GM21529 (cell line): Measurements from ENCODE around the gene CYP46A1.
"Not testable (repeated sequence)": the region's sequence is repeated elsewhere in the genome, so short reads cannot be mapped to it uniquely, and the experiment has no call there.

Experiments
- ATAC-seq: cut with Tn5 transposase; IDR thresholded peaks from one replicate; pipeline ENCODE4 v1.9.1; 2021; ENCODE audit not compliant: unreplicated experiment

Gene CYP46A1

DNA sequence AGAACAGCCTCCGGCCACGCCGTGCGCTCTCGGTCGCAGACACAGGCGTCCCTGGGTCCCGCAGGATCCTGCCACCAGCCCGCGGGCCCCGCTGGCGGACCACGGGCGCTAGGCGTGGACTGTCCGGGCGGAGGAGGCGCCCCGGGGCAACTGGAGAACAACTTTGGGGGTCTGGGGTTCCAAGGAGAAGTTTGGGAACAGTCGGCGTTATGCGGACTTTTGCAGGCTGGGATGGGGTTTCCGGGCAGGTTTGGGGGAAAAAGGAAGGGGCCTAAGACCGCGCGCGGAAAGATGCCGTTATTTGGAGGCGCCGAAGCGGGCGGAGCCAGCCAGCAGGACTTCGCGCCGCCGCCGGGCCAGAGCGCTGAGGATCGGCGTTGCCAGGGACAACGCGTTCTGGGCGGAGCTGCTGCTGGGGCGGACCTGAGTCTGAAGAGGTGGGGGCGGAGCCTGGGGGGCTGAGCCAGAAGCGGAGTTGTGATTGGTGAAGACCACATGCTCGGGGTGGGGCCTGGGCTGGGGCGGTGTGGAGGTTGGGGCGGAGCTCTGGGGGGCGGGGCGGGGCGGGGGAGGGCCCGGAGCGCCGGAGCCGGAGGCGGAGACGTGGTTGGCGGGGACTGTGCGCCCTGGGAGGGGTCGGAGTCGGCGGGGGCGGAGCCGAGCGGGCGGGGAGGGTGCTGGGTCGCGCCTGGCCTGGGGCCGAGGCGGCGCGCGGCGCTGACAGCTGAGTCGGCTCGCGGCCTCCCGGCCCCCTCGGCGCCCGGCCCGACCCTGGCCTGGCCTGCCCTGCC lies at the start of gene CYP46A1:
Gene CYP46A1 (plus strand): TSS at position 680 of the 791 bp plus-strand sequence. CDS start 120 bp downstream, outside the sequence.
- ATAC-seq = peak; percentile 94

DNA sequence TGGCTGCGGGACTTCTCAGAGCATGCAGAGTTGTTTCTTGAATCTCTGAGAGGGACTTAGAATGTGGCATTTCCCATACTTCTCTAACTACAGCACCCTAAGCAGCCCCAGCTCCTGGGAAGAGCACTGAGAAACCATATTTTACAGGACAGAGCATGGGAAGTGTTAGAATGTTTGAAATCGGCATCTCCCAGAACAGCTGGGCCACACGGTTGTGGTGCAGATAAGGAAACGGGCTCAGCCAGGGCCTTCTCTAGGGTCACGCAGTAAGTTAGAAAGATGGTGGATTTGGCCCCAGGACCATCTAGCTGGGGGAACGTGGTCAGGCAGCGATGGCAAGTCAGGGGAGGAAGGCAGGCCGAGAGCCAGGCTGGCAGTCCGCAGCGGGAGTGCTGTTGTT lies 49.7 kb upstream of the CYP46A1 start:
- ATAC-seq = no peak

- ATAC-seq = no peak
These were observed 49.0 kb upstream of the CYP46A1 start for GRCh38 chr14:99635116-99635515.

- no peak for ATAC-seq
These were observed 47.6 kb upstream of the CYP46A1 start for GRCh38 chr14:99636487-99636886.

DNA sequence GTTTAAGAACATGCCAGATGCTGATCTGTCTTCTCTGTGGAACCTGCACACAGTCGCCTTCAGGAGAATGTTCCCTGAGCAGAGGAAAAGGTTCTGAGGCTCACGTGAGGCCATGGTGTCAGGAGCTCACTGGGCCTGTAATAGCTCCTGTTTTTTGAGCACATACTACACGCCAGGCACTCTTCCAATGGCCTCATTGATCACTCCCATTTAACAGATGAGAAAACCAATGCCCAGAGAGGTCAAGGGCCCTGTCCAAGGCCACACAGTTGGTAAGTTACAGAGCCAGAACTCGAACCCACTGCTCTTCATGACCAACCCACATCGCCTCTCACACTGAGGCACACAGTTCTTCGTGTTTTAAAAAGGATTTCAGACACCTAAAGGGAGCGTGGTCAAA lies 46.5 kb upstream of the CYP46A1 start:
- no peak for ATAC-seq

DNA sequence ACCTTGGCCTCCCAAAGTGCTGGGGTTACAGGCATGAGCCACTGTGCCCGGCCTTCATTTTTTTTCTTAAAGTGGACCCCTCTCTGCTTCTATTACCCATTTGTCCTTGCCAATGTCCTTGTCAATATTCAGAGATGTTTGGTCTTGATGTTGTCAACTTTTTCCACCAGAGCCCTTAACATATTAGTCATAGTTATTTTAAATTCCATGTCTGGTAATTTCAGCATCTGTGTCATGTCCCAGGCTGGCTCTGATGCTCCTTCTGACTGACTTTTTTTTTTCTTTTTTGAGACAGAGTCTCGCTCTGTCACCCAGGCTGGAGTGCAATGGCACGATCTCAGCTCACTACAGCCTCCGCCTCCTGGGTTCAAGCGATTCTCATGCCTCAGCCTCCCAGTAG lies 41.3 kb upstream of the CYP46A1 start:
- ATAC-seq = not testable (repeated sequence)

- ATAC-seq = no peak
These were observed 40.8 kb upstream of the CYP46A1 start for GRCh38 chr14:99643343-99643742.

DNA sequence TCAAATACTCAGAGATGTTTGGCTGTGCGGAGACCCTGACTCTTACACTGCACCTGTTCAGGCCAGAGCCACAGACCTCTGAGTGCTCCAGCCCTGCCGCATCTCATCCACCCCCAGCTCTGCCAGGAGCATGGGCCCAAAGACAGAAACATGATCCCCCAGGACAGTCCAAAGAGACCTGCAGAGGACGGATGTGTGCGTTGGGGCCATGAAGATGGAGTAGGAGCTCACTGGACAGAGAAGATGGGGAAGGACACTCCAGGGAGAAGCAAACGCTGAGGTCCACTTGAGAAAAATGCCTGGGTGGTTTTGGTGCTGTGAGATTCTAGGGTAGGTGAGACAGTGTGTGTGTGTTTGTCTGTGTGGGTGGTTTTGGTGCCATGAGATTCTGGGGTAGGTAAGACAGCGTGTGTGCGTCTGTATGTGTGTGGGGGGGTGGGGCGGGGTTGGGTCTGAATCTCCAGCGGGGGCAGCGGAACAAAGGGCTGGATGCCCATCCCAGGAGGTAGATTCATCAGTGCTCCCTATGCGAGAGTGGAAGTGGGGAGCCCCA lies 40.0 kb upstream of the CYP46A1 start:
- no peak for ATAC-seq

GRCh38 chr14:99644723-99645544 lies 39.2 kb upstream of the CYP46A1 start, which contains the start of gene HHIPL1:
Gene HHIPL1 (plus strand): TSS chr14:99645129. CDS start chr14:99645208, 79 bp downstream.
- ATAC-seq = no peak

- no peak for ATAC-seq
These were observed 38.3 kb upstream of the CYP46A1 start for GRCh38 chr14:99645545-99646505.

- no peak for ATAC-seq
These were observed 36.7 kb upstream of the CYP46A1 start for GRCh38 chr14:99647411-99647810.

DNA sequence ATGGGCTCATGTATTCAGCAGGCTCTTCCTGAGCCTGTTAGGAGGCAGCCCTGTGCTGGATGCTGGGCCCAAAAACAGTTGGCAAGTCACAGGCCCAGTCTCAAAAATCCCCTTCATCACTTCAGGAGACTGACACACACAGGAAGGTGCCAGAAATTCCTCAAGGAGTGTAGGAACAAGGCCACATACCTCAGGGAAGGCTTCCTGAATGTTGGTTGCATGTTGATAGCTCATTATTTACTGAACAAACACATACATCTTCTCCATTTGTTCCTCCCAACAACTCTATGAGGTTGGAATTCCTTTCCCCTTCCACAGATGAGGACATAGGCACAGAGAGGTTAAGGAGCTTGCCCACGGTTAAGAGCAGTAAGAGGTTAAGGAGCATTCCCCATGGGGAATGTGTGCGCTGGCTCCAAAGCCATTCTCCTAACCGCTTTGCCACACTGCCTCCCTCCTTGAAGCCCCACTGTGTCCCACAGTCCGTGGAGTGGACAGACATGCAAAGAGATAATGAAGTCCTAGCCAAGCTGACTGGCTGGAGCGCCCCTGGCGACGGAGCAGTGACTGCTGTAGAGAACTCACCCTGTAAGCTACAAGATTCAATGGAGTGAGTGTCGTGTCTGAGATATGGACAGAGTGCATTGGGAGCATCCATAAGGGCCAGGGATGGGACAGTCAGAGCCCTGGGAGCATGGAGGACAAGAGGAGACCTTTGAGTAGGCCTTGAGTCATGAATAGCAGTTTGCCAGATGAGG lies 35.9 kb upstream of the CYP46A1 start:
- ATAC-seq = no peak

DNA sequence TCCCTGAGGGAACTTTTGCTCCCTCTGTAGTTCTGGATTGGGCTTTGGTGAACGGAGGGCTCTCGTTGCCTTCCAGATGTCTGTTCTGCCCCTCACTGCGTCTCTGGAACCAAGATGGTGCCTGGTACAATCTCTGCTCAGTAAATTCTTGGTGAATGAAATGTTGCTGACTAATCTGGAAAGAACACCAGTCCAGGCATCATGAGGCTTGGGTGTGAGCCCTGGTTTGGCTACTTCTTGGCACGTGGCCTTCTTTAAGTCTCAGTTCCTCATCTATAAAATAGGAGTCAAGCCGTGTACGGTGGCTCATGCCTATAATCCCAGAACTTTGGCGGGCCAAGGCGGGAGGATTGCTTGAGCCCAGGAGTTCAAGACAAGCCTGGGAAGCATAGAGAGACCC lies 34.9 kb upstream of the CYP46A1 start:
- no peak for ATAC-seq

DNA sequence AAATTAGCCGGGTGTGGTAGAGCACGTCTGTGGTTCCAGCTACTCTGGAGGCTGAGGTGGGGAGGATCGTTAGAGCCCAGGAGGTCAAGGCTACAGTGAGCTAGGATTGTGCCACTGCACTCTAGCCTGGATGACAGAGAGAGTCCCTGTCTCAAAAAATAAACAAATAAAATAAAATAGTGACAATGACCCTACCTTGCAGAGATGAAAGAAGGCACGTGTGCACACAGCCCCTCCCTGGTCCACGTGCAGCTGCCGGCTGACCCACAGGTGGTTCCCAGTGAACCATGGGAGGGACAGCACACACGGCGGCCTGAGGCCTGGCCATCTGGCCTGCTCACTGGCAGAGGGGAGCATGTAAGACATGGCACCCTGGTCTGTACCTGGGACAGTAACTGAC lies 34.5 kb upstream of the CYP46A1 start:
- ATAC-seq = no peak

GRCh38 chr14:99650189-99650588 lies 33.9 kb upstream of the CYP46A1 start:
- ATAC-seq = no peak

DNA sequence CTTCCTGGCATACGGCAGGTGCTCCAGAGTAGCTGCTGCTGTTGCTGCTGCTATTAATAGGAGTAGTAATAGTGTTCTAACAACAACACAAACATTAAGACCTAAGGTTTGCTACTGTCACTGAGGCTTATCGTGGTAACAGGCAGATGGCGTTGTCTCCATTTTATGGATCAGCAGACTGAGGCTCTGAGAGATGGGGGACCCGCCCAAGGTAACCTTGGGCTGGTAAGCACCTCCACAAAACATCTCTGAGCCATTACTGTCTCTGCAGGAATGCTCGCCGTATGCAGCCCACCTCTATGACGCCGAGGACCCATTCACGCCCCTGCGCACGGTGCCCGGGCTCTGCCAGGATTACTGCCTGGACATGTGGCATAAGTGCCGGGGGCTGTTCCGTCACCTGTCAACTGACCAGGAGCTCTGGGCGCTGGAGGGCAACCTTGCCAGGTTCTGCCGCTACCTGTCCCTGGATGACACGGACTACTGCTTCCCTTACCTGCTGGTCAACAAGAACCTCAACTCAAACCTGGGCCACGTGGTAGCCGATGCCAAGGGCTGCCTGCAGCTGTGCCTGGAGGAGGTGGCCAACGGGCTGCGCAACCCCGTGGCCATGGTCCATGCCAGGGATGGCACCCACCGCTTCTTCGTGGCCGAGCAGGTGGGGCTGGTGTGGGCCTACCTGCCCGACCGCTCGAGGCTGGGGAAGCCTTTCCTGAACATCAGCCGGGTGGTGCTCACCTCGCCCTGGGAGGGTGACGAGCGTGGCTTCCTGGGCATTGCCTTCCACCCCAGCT lies 31.9 kb upstream of the CYP46A1 start:
- ATAC-seq = no peak

DNA sequence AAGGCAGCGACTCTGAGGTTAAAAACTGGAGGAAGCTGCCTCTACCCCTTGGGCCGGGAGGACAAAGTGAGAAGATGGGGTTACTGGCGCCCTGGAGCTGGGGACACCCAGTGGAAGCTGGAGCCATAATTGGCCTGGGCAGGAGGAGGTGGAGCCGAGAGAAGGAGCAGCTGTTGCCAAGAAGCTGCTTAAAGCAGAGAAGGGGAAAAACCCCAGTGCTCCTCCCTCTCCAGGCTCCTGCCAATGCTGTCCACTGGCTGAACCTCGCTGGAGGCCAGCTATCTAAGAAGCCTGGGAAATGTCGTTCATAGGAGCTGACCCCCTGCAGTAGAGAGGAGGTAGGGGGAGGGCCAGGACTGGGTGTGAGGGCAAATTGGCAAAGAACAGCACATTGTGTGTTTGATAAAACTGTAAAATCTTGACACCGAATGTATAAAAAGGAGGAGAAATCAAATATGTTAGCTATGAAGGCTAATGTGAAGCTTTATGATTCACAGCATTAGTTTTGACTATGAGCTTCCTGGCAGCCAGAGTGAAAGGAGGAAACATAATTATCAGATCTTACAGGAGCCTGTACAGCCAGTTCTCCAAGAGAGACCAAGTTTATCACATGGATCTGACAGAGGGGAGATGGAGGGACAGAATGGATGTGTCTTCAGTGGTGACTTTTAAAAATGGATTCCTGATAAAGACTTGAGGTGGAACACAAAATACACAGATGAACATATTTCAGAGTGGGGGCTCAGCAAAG lies 29.7 kb upstream of the CYP46A1 start:
- ATAC-seq = no peak

DNA sequence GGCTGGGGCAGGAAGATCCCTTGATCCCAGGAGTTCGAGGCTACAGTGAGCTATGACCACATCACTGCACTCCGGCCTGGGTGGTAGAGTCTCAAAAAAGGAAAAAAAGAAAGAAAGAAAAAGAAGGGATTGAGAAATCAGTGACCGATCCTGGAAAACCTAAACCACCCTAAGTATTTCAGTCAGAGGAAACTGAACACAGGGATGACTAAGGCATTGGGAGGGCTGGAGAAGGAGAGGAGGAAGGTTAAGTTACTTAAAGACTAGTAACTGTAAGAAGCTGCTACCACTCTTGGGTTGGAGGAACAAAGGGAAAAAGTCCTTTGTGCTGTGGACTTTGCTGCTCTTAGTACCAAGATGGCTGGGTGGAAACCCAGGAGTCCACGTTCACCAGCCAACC lies 28.6 kb upstream of the CYP46A1 start:
- no peak for ATAC-seq
